ENCODE data around the gene C1D. TPM values are rescaled to one million over a fixed set of nuclear protein-coding genes. Genes with fewer than 3 reads are reported as not detected.
A peak's percentile ranks its signal among the peaks of the same experiment; 100 is the strongest.

C1D gene
- total and polyA plus RNA-seq, 2 donors (not counting 3 experiments of a cell fraction or from before 2014, with no cell fraction given): 11.4 to 14.0 TPM

GRCh38 chr2:67991456-67991855 is 71.3 kb downstream of the C1D start:
- CTCF ChIA-PET: no interaction called here
- dilution Hi-C loops (cut with MboI; ENCODE audit: extremely low pct_ligation_motif_present, low sequenced_read_pairs): no loop called here
- peak; percentile 31 for FAIRE-seq

More at GRCh38 chr2:67991456-67991855, 71.3 kb downstream of the C1D start:
- Histone ChIP-seq H3K36me3 (ENCODE audit: control insufficient read depth in 2 of 2, extremely low read depth in 1 of 2, insufficient read depth in 2 of 2, low read length in 2 of 2) (no peaks in the 10 kb centered on the region), H4K20me1 (replicated peaks; ENCODE audit: control insufficient read depth, extremely low read depth, insufficient read depth, low read length) (no peaks in the 10 kb centered on the region), H2AFZ (ENCODE audit: low read depth, low read length) (no peak overlapping the region), H3K27ac (ENCODE audit: insufficient read depth, low read depth, low read length) (no peak overlapping the region), H3K79me2 (ENCODE audit: control insufficient read depth, insufficient read depth, low read length) (no peaks in the 10 kb centered on the region), H3K4me1 (ENCODE audit: control insufficient read depth, extremely low read depth, insufficient read depth, low read length) (no peaks in the 10 kb centered on the region), H3K9me1 (replicated peaks; ENCODE audit: control insufficient read depth, extremely low read depth, insufficient read depth, low read length) (no peaks in the 10 kb centered on the region), H3K27me3 (ENCODE audit: control insufficient read depth in 2 of 2, insufficient read depth in 2 of 2, low read length in 2 of 2) (no peaks in the 10 kb centered on the region), H3K4me2 (ENCODE audit: insufficient read depth, low read length) (no peak overlapping the region), H3K9ac (replicated peaks; ENCODE audit: extremely low read depth, insufficient read depth, low read length) (no peak overlapping the region), H3K9me3 (replicated peaks; ENCODE audit: control insufficient read depth, insufficient read depth, low read length) (no peaks in the 10 kb centered on the region), H3K4me3 (replicated peaks in 1 of 3; ENCODE audit: insufficient read depth in 1 of 3, low read depth in 1 of 3, low read length in 3 of 3) (no peak overlapping the region)
- no peak for DNase-seq (ENCODE audit: low read depth, low spot score)
- intact Hi-C loops (cut with micrococcal nuclease): loop anchor here (5.0 to 10.0 kb wide), 2 partner anchors 117 to 879 kb away; no protein-coding TSS in a partner anchor
- BruUV-seq (replicated peaks): no TSS peak
- TF ChIP-seq POLR2A (IDR thresholded peaks at IDR 0.05; ENCODE audit: low read depth, low read length): no peak
- no peak for TF ChIP-seq FOS (IDR thresholded peaks at IDR 0.05; ENCODE audit: borderline replicate concordance, insufficient read depth, low read length)
- TF ChIP-seq EZH2 (IDR thresholded peaks at IDR 0.05; ENCODE audit: borderline replicate concordance, low read depth, low read length, severe bottlenecking): no peak
- no peak for TF ChIP-seq GATA2 (IDR thresholded peaks at IDR 0.05; ENCODE audit: insufficient read depth, insufficient read length, low read depth, low read length)
- POLR2A ChIA-PET: no interaction called here

Other genes with a start within 250 kb of the C1D start
- gene PNO1, start 94.9 kb upstream of the C1D start, total RNA-seq: 19.9 and 25.6 TPM in 2 replicates
- 9.4 and 9.9 TPM in 2 replicates for gene PNO1, start 94.9 kb upstream of the C1D start, polyA plus RNA-seq
- gene PPP3R1, start 189.5 kb upstream of the C1D start, total RNA-seq: 61.9 and 62.2 TPM in 2 replicates
- gene PPP3R1, start 189.5 kb upstream of the C1D start, polyA plus RNA-seq: 5.1 and 8.4 TPM in 2 replicates